GM12878 (cell line): Measurements from ENCODE around the gene ZBTB6. TPM values are rescaled to one million over a fixed set of nuclear protein-coding genes. Genes with fewer than 3 reads are reported as not detected.

Experiments
- ATAC-seq: fragments of 200-7000 bp; cut with Tn5 transposase; 3 replicates; pipeline ENCODE4 v1.9.1; 2020; ENCODE audit warnings: mild to moderate bottlenecking, moderate library complexity
- BruUV-seq: library from RNA; stranded (reverse); fragments of 400-500 nt; replicated peaks from 2 replicates; lab custom pipeline; 2021; lab: Mats Ljungman, UMichigan
- CTCF ChIA-PET: fragments of 300-600 bp; sonication (Branson Sonifier 250); formaldehyde crosslinking; extraction: SDS; loops from one replicate; lab custom pipeline; 2021; ENCODE audit warnings: inconsistent platforms; lab: Yijun Ruan, JAX
- POLR2A ChIA-PET: fragments of 350-600 bp; formaldehyde crosslinking; extraction: SDS; loops from one replicate; lab custom pipeline; 2021; ENCODE audit warnings: inconsistent platforms; lab: Charles Lee
- RAD21 ChIA-PET: fragments of 300-600 bp; sonication (Branson Sonifier 250); formaldehyde crosslinking; loops from one replicate; lab custom pipeline; 2023; ENCODE audit warnings: antibody characterized with exemption; ENCODE audit not compliant: unreplicated experiment; lab: Charles Lee
- SMC1A ChIA-PET: fragments of 300-600 bp; sonication (Branson Sonifier 250); formaldehyde crosslinking; loops from one replicate; lab custom pipeline; 2023; ENCODE audit not compliant: unreplicated experiment, uncharacterized antibody; lab: Charles Lee
- DNase-seq: peaks from one replicate; pipeline ENCODE4 v3.0.0-alpha.2; 2011; ENCODE audit warnings: low read depth, low spot score
- FAIRE-seq: peaks from 3 replicates; lab custom pipeline; 2011; peaks lifted over from hg19 to GRCh38; lab: Jason Lieb, UNC
- H2AFZ ChIP-seq: 2 replicates; pipeline ENCODE4 v1.6.0; 2011; ENCODE audit warnings: low read depth, low read length, control low read depth; ENCODE audit not compliant: control insufficient read depth
- H3K27ac ChIP-seq: 2 replicates; pipeline ENCODE4 v1.5.1; 2011; ENCODE audit warnings: control low read depth; ENCODE audit not compliant: control insufficient read depth, insufficient read depth
- H3K27me3 ChIP-seq, 2 experiments: replicated peaks in 1 of 2; 2 replicates each; pipeline versions ENCODE4 v1.6.0 to v1.6.1; 2011; ENCODE audit warnings: low read length in 1 of 2; ENCODE audit not compliant: control insufficient read depth in 2 of 2, insufficient read depth in 2 of 2
- H3K36me3 ChIP-seq, 2 experiments: 2 replicates each; pipeline ENCODE4 v1.5.1; 2011; ENCODE audit warnings: low read length in 1 of 2; ENCODE audit not compliant: control insufficient read depth in 2 of 2, insufficient read depth in 2 of 2
- H3K4me1 ChIP-seq: 2 replicates; pipeline ENCODE4 v1.6.1; 2011; ENCODE audit warnings: mild to moderate bottlenecking, low read length, moderate library complexity, mixed read lengths; ENCODE audit not compliant: control insufficient read depth, insufficient read depth
- H3K4me2 ChIP-seq: 2 replicates; pipeline ENCODE4 v1.6.0; 2011; ENCODE audit warnings: control low read depth; ENCODE audit not compliant: control insufficient read depth, insufficient read depth
- H3K4me3 ChIP-seq: fragments of 200-600 bp; sonication (generic); 2 replicates; pipeline ENCODE4 v1.5.1; 2016
- H3K79me2 ChIP-seq: 2 replicates; pipeline ENCODE4 v1.6.0; 2011; ENCODE audit warnings: low read length; ENCODE audit not compliant: control insufficient read depth, insufficient read depth
- H3K9ac ChIP-seq: 2 replicates; pipeline ENCODE4 v1.8.0; 2011; ENCODE audit warnings: low read length, control low read depth, mixed read lengths; ENCODE audit not compliant: control insufficient read depth, insufficient read depth
- H3K9me3 ChIP-seq: replicated peaks from 3 replicates; pipeline ENCODE4 v1.5.1; 2011; ENCODE audit warnings: mild to moderate bottlenecking, low read length; ENCODE audit not compliant: control insufficient read depth, insufficient read depth
- H4K20me1 ChIP-seq: 2 replicates; pipeline ENCODE4 v1.6.0; 2011; ENCODE audit not compliant: control insufficient read depth, insufficient read depth
- CBFB ChIP-seq: IDR thresholded peaks from 2 replicates; pipeline ENCODE4 v1.6.1; 2016; ENCODE audit warnings: antibody characterized with exemption, low read depth
- EP300 ChIP-seq, 2 experiments: fragments of 150-350 bp in 1 of 2; IDR thresholded peaks; 2 replicates each; pipeline ENCODE4 v1.6.1; 2011 to 2012; ENCODE audit warnings: low read depth in 2 of 2, low read length in 2 of 2, borderline replicate concordance in 1 of 2, improper control_type of control experiment in 1 of 2, inconsistent platforms in 1 of 2; ENCODE audit not compliant: control insufficient read depth in 1 of 2
- NFXL1 ChIP-seq: fragments of 450-650 bp; IDR thresholded peaks from 2 replicates; pipeline ENCODE4 v1.6.1; 2017; ENCODE audit warnings: antibody characterized with exemption, mild to moderate bottlenecking, borderline replicate concordance
- POLR2A ChIP-seq: IDR thresholded peaks from 2 replicates; pipeline ENCODE4 v1.6.1; 2011; ENCODE audit warnings: low read depth, mild to moderate bottlenecking, low read length
- RB1 ChIP-seq: fragments of 450-650 bp; formaldehyde crosslinking; IDR thresholded peaks from 2 replicates; pipeline ENCODE4 v1.6.1; 2017; ENCODE audit warnings: mild to moderate bottlenecking, borderline replicate concordance
- WGBS: methylation state at CpG from one replicate; pipeline ENCODE4 v1.1.6; 2016; ENCODE audit warnings: low lambda C conversion rate; ENCODE audit not compliant: insufficient replicate concordance, insufficient coverage; ENCODE audit errors: missing lambda C conversion rate; 5-methylcytosine and 5-hydroxymethylcytosine counted together
- in situ Hi-C: fragments of 300-500 bp; cut with MboI; formaldehyde crosslinking; loops from 9 replicates; pipeline ENCODE4 v1.14.3; 2018; ENCODE audit warnings: mixed read lengths
- intact Hi-C: fragments of 100-400 bp; cut with micrococcal nuclease; formaldehyde crosslinking; loops from one replicate; pipeline ENCODE4 v1.14.2; 2022; ENCODE audit not compliant: unreplicated experiment
- polyA plus RNA-seq, 11 experiments: library from polyadenylated mRNA; depleted of rRNA in 4 of 11; unstranded in 6 of 11; stranded (reverse) in 5 of 11; fragments of >200 nt; fragmentation: Nextera tagmentation in 4 of 11; fragmentation: Illumina TruSeq in 1 of 11; extraction: Ambion mirVana in 4 of 11; extraction: Trizol in 1 of 11; gene quantifications; 1 replicate in 1 of 11; 2 replicates in 10 of 11; pipeline versions ENCODE4 v1.2.1 to v1.2.3, GENCODE V29; 2011 to 2016; ENCODE audit warnings: inconsistent platforms in 2 of 11, missing spikeins in 2 of 11, low read depth in 1 of 11
- total RNA-seq, 4 experiments: library from RNA; depleted of rRNA in 3 of 4; stranded (reverse); fragments of >200 nt in 3 of 4; fragmentation: Illumina TruSeq in 1 of 4; extraction: Trizol in 1 of 4; gene quantifications; 2 replicates each; pipeline versions ENCODE4 v1.2.1 to v1.2.3, GENCODE V29; 2013 to 2021
- TF ChIP-seq, protein P1 (sequence below): fragments of 450-650 bp; IDR thresholded peaks from 2 replicates; pipeline ENCODE4 v1.6.1; 2014; ENCODE audit warnings: mild to moderate bottlenecking
- TF ChIP-seq, protein P2 (sequence below): IDR thresholded peaks from 2 replicates; pipeline ENCODE4 v1.6.1; 2012; ENCODE audit warnings: low read length, inconsistent platforms

Gene ZBTB6
- total and polyA plus RNA-seq, 10 of the 15 experiments (the other 5 are each of a cell fraction or from before 2014, with no cell fraction given) = 1.7 to 11.5 (median 7.0) TPM

DNA sequence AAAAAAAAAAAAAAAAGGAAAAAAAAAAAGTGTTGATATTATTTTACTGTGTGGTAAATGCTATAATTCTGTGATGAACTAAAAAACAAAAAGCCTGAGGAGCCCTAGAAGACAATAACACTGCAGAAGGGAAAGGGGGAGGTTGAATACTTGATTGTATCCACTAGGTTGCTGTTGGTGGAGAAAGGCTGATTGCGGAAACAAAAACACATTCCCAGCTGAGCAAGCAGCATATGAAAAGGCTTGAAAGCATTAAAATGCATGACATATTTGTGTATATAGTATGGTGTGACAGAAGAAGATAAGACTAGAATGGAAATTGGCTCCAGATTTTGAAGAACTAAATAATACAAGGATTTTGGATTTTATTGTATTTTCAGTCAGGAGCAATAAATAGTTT is 36.6 kb upstream of the ZBTB6 start:
- Histone ChIP-seq H3K4me3 (no peak overlapping the region), H3K4me1 (peaks cover 15% of the 10 kb centered on the region; the same call in 1 of the 2 replicates), H2AFZ (no peak overlapping the region), H3K36me3 (no peaks in the 10 kb centered on the region), H3K27me3 (no peaks in the 10 kb centered on the region), H3K79me2 (peaks cover 81% of the 10 kb centered on the region), H3K4me2 (no peak overlapping the region), H3K9me3 (peaks cover 1% of the 10 kb centered on the region; the same call in 1 of the 3 replicates), H4K20me1 (no peaks in the 10 kb centered on the region), H3K9ac (no peak overlapping the region), H3K27ac (no peak overlapping the region)
- in situ Hi-C loops = no loop called here
- POLR2A ChIA-PET = interaction anchor here (0.7 kb wide), 1 partner anchor 103 kb away, joined by 3 read pairs; no protein-coding TSS in a partner anchor
- CTCF ChIA-PET = no interaction called here
- no peak for FAIRE-seq
- WGBS = 100% methylated on average over 1 of the region's 1 CpG
- DNase-seq = no peak
- SMC1A ChIA-PET = interaction anchor here (1.1 to 1.5 kb wide), 2 partner anchors 9 to 18 kb away, joined by 3 to 4 read pairs; partner anchors contain the start of genes RABGAP1 and ZBTB26
- no peak for ATAC-seq
- BruUV-seq = no TSS peak
- RAD21 ChIA-PET = interaction anchor here (0.7 kb wide), 1 partner anchor 37 kb away, joined by 3 read pairs; the partner anchor contains the start of gene ZBTB6
- TF ChIP-seq, protein P1, sequence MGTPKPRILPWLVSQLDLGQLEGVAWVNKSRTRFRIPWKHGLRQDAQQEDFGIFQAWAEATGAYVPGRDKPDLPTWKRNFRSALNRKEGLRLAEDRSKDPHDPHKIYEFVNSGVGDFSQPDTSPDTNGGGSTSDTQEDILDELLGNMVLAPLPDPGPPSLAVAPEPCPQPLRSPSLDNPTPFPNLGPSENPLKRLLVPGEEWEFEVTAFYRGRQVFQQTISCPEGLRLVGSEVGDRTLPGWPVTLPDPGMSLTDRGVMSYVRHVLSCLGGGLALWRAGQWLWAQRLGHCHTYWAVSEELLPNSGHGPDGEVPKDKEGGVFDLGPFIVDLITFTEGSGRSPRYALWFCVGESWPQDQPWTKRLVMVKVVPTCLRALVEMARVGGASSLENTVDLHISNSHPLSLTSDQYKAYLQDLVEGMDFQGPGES = no peak
- TF ChIP-seq, protein P2, sequence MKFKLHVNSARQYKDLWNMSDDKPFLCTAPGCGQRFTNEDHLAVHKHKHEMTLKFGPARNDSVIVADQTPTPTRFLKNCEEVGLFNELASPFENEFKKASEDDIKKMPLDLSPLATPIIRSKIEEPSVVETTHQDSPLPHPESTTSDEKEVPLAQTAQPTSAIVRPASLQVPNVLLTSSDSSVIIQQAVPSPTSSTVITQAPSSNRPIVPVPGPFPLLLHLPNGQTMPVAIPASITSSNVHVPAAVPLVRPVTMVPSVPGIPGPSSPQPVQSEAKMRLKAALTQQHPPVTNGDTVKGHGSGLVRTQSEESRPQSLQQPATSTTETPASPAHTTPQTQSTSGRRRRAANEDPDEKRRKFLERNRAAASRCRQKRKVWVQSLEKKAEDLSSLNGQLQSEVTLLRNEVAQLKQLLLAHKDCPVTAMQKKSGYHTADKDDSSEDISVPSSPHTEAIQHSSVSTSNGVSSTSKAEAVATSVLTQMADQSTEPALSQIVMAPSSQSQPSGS = no peak
- TF ChIP-seq RB1 = no peak
- TF ChIP-seq CBFB = no peak
- TF ChIP-seq NFXL1 = no peak
- no peak for TF ChIP-seq EP300 (IDR thresholded peaks at IDR 0.05; ENCODE audit: borderline replicate concordance in 1 of 2, control insufficient read depth in 1 of 2, low read depth in 2 of 2, low read length in 2 of 2)
- no peak for TF ChIP-seq POLR2A
- intact Hi-C loops = no loop called here
